Measurements from ENCODE around the gene PDF.

DNA sequence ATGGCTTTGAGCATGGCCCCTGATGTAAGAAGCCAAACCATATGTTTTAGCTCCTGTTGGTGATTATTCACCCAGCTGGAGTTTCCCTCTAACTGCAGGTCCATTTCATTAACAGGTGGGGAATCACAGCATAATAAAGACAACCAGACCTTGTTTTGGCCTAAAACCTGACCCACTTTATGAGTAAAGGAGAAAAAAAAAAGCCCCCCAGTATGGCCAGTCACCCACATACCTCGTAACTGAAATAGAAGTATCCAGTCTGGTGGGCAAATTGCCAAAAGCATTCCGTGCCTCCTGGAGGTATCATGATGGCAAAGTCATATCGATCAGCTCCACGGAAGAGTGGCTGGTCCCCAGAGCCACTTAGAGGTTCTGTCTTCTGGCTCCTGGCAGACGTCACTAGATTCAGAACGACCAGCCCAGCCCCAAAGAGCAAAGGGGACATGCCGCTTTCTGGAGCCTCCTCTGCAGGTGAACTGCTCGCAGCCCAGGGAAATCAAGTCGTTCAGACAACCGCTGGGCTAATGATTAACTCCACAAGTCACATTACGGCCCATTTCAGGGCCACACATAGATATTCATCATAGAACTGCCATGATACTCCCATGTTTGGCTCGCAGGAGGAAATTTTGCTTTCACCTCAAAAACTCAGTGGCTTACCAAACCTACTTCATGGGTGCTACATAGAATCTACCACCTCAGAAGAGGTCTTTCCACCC is 21.1 kb upstream of the PDF start, which contains the start of gene TMED6:
- TF ChIP-seq CTCF (conservative IDR thresholded peaks at IDR 0.05; ENCODE audit: low read length), result no peak
- TF ChIP-seq EZH2phosphoT487 (IDR thresholded peaks at IDR 0.05; ENCODE audit: borderline replicate concordance), result no peak

Measured in Loucy (cell line).